Activated naive CD4-positive, alpha-beta T cell treated with anti-CD3 and anti-CD28 coated beads for 36 hours (primary cell): Measurements from ENCODE around the gene LYPD6. TPM values are rescaled to one million over a fixed set of nuclear protein-coding genes. Genes with fewer than 3 reads are reported as not detected.

ENCODE experiments used
- CTCF ChIA-PET: fragments of 350-600 bp; sonication (Branson Sonifier 250); formaldehyde crosslinking; loops from one replicate; lab custom pipeline; 2021; ENCODE audit warnings: antibody characterized with exemption; lab: Charles Lee
- DNase-seq: peaks from one replicate; pipeline ENCODE4 v3.0.0-alpha.2; 2020
- H3K27ac Mint-ChIP-seq: one replicate; pipeline ENCODE4 v1.8.0; 2021; ENCODE audit warnings: mild to moderate bottlenecking, mixed read lengths
- H3K27me3 Mint-ChIP-seq: one replicate; pipeline ENCODE4 v1.8.0; 2021; ENCODE audit warnings: low read depth, mixed read lengths
- H3K36me3 Mint-ChIP-seq: one replicate; pipeline ENCODE4 v1.8.0; 2021; ENCODE audit warnings: low read depth, mixed read lengths
- H3K4me1 Mint-ChIP-seq: one replicate; pipeline ENCODE4 v1.8.0; 2021; ENCODE audit warnings: low read depth, mixed read lengths
- H3K4me3 Mint-ChIP-seq: one replicate; pipeline ENCODE4 v1.8.0; 2021; ENCODE audit warnings: mild to moderate bottlenecking, moderate library complexity, mixed read lengths
- H3K9me3 Mint-ChIP-seq: one replicate; pipeline ENCODE4 v1.8.0; 2021; ENCODE audit warnings: mixed read lengths
- intact Hi-C: fragments of 100-400 bp; cut with micrococcal nuclease; formaldehyde crosslinking; loops from one replicate; pipeline ENCODE4 v1.15.1; 2023
- total RNA-seq, 2 experiments: library from RNA; stranded (reverse); gene quantifications; one replicate each; pipeline ENCODE4 v1.2.3, GENCODE V29; 2021

The LYPD6 gene
- total RNA-seq, 2 experiments from 2014 or later: not detected

GRCh38 chr2:149355716-149356422, 25.5 kb downstream of the LYPD6 start:
- H3K4me3 Mint-ChIP-seq: no peak overlapping the region
- no peaks in the 10 kb centered on the region for H3K36me3 Mint-ChIP-seq
- H3K27me3 Mint-ChIP-seq: peaks cover 4% of the 10 kb centered on the region
- intact Hi-C loops: no loop called here
- H3K9me3 Mint-ChIP-seq: no peaks in the 10 kb centered on the region
- no peak for DNase-seq
- H3K27ac Mint-ChIP-seq: no peak overlapping the region
- CTCF ChIA-PET: interaction anchor here (0.6 kb wide), 1 partner anchor 1127 kb away, joined by 4 read pairs; no protein-coding TSS in a partner anchor
- no peaks in the 10 kb centered on the region for H3K4me1 Mint-ChIP-seq

DNA sequence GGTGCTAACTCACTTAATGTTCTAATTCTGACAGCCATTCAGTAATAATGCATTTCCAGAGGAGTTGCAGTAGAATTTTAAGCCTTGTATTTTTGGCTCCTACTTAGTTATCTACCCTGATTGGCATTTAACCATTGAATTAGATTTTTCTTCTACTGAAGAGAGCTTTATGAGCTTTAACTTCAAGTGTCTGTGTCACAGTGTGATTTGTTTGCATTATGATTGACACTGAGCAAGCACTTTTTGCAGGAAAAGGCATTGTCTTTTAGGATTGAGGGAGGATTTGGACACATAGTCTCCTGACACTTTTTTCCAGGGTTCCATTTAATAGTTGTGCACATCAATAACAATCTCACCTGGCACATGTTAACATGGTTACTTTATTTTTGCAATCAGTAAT, 26.7 kb downstream of the LYPD6 start:
- H3K4me1 Mint-ChIP-seq: no peaks in the 10 kb centered on the region
- no peaks in the 10 kb centered on the region for H3K36me3 Mint-ChIP-seq
- peaks cover 4% of the 10 kb centered on the region for H3K27me3 Mint-ChIP-seq
- CTCF ChIA-PET: no interaction called here
- intact Hi-C loops: no loop called here
- H3K4me3 Mint-ChIP-seq: no peak overlapping the region
- H3K9me3 Mint-ChIP-seq: no peaks in the 10 kb centered on the region
- no peak overlapping the region for H3K27ac Mint-ChIP-seq
- DNase-seq: no peak

GRCh38 chr2:149360106-149360505, 29.7 kb downstream of the LYPD6 start:
- intact Hi-C loops: no loop called here

DNA sequence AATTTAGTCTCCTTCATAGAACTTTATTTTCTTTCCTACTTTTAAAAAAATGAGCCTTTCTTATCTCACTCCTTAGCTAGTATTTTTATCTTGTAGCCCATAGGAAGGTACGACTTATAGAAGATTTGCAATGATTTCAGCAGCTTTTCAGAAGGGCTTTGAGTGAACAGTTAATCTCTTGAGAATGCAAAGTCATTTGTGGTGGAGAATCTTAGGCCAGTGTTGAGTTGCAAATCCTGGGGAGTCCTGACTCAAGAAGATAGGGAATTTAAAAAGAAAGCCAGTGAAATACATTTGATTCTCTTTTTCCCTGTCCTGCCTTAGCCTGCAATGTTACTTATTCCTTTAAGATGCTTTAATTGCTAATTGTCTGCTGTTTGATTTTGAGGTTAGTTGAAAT, 33.6 kb downstream of the LYPD6 start:
- intact Hi-C loops: no loop called here
- no peak overlapping the region for H3K4me3 Mint-ChIP-seq
- no peaks in the 10 kb centered on the region for H3K4me1 Mint-ChIP-seq
- CTCF ChIA-PET: interaction anchor here (0.6 kb wide), 1 partner anchor 302 kb away, joined by 3 read pairs; no protein-coding TSS in a partner anchor
- H3K27me3 Mint-ChIP-seq: peaks cover 11% of the 10 kb centered on the region
- no peak for DNase-seq
- H3K27ac Mint-ChIP-seq: no peak overlapping the region
- no peaks in the 10 kb centered on the region for H3K36me3 Mint-ChIP-seq
- no peaks in the 10 kb centered on the region for H3K9me3 Mint-ChIP-seq

More at GRCh38 chr2:149360106-149360505, 29.7 kb downstream of the LYPD6 start:
- Mint-ChIP-seq H3K27me3 (peaks cover 6% of the 10 kb centered on the region), H3K4me1 (no peaks in the 10 kb centered on the region), H3K27ac (no peak overlapping the region), H3K9me3 (no peaks in the 10 kb centered on the region), H3K4me3 (no peak overlapping the region), H3K36me3 (no peaks in the 10 kb centered on the region)
- no peak for DNase-seq
- CTCF ChIA-PET: interaction anchor here (1.1 kb wide), 1 partner anchor 201 kb away, joined by 3 read pairs; no protein-coding TSS in a partner anchor

GRCh38 chr2:149364839-149365238, 34.5 kb downstream of the LYPD6 start:
- H3K4me1 Mint-ChIP-seq: no peaks in the 10 kb centered on the region
- CTCF ChIA-PET: no interaction called here
- H3K9me3 Mint-ChIP-seq: no peaks in the 10 kb centered on the region
- no peaks in the 10 kb centered on the region for H3K36me3 Mint-ChIP-seq
- H3K27me3 Mint-ChIP-seq: peaks cover 15% of the 10 kb centered on the region
- no peak overlapping the region for H3K27ac Mint-ChIP-seq
- no peak overlapping the region for H3K4me3 Mint-ChIP-seq
- intact Hi-C loops: no loop called here
- DNase-seq: no peak

- Mint-ChIP-seq H3K36me3 (no peaks in the 10 kb centered on the region), H3K9me3 (no peaks in the 10 kb centered on the region), H3K4me1 (no peaks in the 10 kb centered on the region), H3K27me3 (peaks cover 11% of the 10 kb centered on the region), H3K27ac (no peak overlapping the region), H3K4me3 (no peak overlapping the region)
- intact Hi-C loops: no loop called here
- CTCF ChIA-PET: no interaction called here
- no peak for DNase-seq
Measured at GRCh38 chr2:149365931-149366583, 35.7 kb downstream of the LYPD6 start.

DNA sequence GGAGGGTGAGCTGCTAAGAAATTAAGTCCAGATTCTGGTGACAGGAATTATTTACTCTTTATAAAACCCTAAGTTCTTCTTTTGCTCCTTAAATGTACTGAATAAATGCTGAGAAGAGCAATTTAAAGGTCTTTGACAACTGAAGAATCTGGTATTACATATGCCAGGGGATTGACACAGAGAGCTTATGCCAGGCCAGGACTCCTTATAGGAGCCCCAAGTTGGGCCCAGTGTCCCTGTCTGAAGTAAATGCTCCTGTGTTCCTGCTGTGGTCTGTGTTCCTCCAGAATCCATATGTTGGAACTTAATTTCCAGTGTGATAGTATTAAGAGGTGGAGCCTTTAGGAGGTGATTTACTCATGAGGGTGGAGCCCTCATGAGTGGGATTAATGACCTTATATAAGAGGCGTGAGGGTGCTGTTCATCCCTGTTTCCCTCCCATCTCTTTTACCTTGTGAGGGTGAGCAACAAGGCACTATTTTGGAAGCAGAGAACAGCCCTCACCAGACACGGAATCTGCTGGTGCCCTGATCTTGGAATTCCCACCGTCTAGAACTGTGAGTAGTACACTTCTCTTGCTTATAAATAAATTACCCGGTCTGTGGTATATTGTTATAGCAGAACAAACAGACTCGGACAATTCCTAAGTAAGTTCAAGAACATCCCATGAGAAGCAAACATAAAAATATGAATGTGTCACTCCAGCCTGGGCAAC, 39.8 kb downstream of the LYPD6 start:
- no peak overlapping the region for H3K4me3 Mint-ChIP-seq
- CTCF ChIA-PET: no interaction called here
- DNase-seq: no peak
- H3K27ac Mint-ChIP-seq: no peak overlapping the region
- H3K9me3 Mint-ChIP-seq: no peaks in the 10 kb centered on the region
- no peaks in the 10 kb centered on the region for H3K36me3 Mint-ChIP-seq
- intact Hi-C loops: no loop called here
- H3K27me3 Mint-ChIP-seq: peaks cover 9% of the 10 kb centered on the region
- no peaks in the 10 kb centered on the region for H3K4me1 Mint-ChIP-seq

- peaks cover 9% of the 10 kb centered on the region for H3K27me3 Mint-ChIP-seq
- no peak overlapping the region for H3K4me3 Mint-ChIP-seq
- CTCF ChIA-PET: interaction anchor here (1.0 kb wide), 1 partner anchor 1624 kb away, joined by 3 read pairs; no protein-coding TSS in a partner anchor
- H3K36me3 Mint-ChIP-seq: no peaks in the 10 kb centered on the region
- H3K4me1 Mint-ChIP-seq: no peaks in the 10 kb centered on the region
- intact Hi-C loops: no loop called here
- no peak overlapping the region for H3K27ac Mint-ChIP-seq
- no peaks in the 10 kb centered on the region for H3K9me3 Mint-ChIP-seq
- DNase-seq: no peak
Measured at GRCh38 chr2:149371476-149371875, 41.1 kb downstream of the LYPD6 start.

GRCh38 chr2:149375801-149376361, 45.5 kb downstream of the LYPD6 start:
- Mint-ChIP-seq H3K36me3 (no peaks in the 10 kb centered on the region), H3K27ac (no peak overlapping the region), H3K4me3 (no peak overlapping the region), H3K9me3 (no peaks in the 10 kb centered on the region), H3K27me3 (peaks cover 2% of the 10 kb centered on the region), H3K4me1 (no peaks in the 10 kb centered on the region)
- intact Hi-C loops: no loop called here
- DNase-seq: no peak
- CTCF ChIA-PET: interaction anchor here (0.7 kb wide), 1 partner anchor 359 kb away, joined by 4 read pairs; no protein-coding TSS in a partner anchor

- intact Hi-C loops: no loop called here
- H3K4me3 Mint-ChIP-seq: no peak overlapping the region
Measured at GRCh38 chr2:149380205-149380604, 49.8 kb downstream of the LYPD6 start.

DNA sequence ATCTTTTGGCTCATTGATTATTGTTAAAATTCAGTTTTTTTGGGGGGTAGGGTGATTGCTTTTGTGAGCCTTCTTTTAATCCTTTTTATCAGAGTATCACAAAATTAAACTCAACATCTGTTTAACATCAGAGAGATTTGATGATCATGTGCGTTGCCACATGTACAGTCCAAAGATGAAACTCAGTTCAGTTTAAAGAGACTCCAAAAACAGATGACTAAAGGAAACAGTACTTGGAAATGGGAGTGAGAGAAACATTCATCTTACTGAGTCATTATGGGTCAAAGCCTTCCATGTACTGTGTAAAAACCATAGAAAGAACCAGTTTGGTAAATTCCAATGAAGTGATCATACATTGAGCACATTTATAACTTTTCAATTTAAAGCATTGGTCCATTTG, 53.0 kb downstream of the LYPD6 start:
- Mint-ChIP-seq H3K27me3 (peaks cover 5% of the 10 kb centered on the region), H3K9me3 (no peaks in the 10 kb centered on the region), H3K27ac (no peak overlapping the region), H3K4me3 (no peak overlapping the region), H3K4me1 (no peaks in the 10 kb centered on the region), H3K36me3 (no peaks in the 10 kb centered on the region)
- CTCF ChIA-PET: interaction anchor here (0.5 kb wide), 1 partner anchor 29 kb away, joined by 4 read pairs; no protein-coding TSS in a partner anchor
- DNase-seq: no peak
- intact Hi-C loops: no loop called here

More at GRCh38 chr2:149380205-149380604, 49.8 kb downstream of the LYPD6 start:
- H3K27me3 Mint-ChIP-seq: peaks cover 7% of the 10 kb centered on the region
- H3K9me3 Mint-ChIP-seq: no peaks in the 10 kb centered on the region
- H3K4me1 Mint-ChIP-seq: no peaks in the 10 kb centered on the region
- CTCF ChIA-PET: no interaction called here
- no peaks in the 10 kb centered on the region for H3K36me3 Mint-ChIP-seq
- no peak overlapping the region for H3K27ac Mint-ChIP-seq
- DNase-seq: no peak

- H3K36me3 Mint-ChIP-seq: no peaks in the 10 kb centered on the region
- no peak for DNase-seq
- no peaks in the 10 kb centered on the region for H3K9me3 Mint-ChIP-seq
- intact Hi-C loops: no loop called here
- no peaks in the 10 kb centered on the region for H3K4me1 Mint-ChIP-seq
- H3K27me3 Mint-ChIP-seq: peaks cover 5% of the 10 kb centered on the region
- CTCF ChIA-PET: no interaction called here
- no peak overlapping the region for H3K4me3 Mint-ChIP-seq
- no peak overlapping the region for H3K27ac Mint-ChIP-seq
Measured at GRCh38 chr2:149385350-149385749, 55.0 kb downstream of the LYPD6 start.
